Bone marrow (tissue), 2 donors: ENCODE measurements around the gene UNC13D.
"Not testable (repeated sequence)": the region's sequence is repeated elsewhere in the genome, so short reads cannot be mapped to it uniquely, and the experiment has no call there.

Experiments used
- DNase-seq, 2 donors: peaks; one replicate each; lab custom pipeline; 2025; lab: John Stamatoyannopoulos, UW

UNC13D gene

GRCh38 chr17:75820094-75821080 lies 23.8 kb downstream of the UNC13D start:
- DNase-seq = no peak

DNA sequence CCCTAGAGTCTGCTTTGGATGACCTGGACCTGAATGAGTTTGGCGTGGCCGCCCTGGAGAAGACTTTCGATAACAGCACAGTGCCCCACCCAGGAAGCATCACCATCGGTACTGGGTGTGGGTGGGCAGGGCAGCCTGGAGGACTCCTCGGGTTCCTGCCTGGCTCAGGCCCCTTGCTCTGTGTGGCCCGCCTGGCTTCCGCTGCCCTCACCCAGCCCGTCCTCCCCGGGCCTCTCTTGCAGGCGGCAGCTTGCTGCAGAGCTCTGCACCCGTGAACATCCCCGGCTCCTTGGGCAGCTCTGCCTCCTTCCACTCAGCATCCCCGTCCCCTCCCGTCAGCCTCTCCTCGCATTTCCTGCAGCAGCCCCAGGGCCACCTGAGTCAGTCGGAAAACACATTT lies 24.5 kb downstream of the UNC13D start:
- DNase-seq = no peak

GRCh38 chr17:75819116-75819515 lies 25.1 kb downstream of the UNC13D start:
- DNase-seq = no peak

DNA sequence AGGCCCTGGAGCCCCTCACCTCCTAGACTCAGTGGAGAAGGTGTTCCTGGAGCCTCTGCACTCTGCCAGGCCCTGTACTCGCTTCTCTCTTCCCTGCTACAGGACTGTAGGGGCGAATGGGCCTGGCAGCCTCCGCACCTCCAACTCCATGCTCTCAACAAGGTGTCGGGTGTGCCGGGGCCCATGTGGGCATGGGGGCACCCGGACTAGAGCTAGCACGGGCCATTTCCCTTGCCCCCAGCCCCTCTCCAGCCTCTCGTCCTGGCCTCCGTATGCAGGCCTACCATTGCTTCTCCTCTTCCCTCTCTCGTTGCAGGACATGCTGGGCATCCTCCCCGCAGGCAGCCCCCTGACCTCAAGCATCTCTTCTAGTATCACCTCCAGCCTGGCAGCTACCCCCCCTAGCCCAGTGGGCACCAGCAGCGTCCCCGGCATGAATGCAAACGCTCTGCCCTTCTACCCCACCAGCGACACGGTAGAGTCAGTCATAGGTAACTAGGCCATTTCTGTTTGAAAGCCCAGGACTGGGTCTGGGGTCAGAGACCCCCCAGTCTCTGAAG lies 25.8 kb downstream of the UNC13D start:
- DNase-seq = no peak

GRCh38 chr17:75817571-75817970 lies 26.6 kb downstream of the UNC13D start:
- no peak for DNase-seq

GRCh38 chr17:75816693-75817092 lies 27.5 kb downstream of the UNC13D start:
- no peak for DNase-seq

DNA sequence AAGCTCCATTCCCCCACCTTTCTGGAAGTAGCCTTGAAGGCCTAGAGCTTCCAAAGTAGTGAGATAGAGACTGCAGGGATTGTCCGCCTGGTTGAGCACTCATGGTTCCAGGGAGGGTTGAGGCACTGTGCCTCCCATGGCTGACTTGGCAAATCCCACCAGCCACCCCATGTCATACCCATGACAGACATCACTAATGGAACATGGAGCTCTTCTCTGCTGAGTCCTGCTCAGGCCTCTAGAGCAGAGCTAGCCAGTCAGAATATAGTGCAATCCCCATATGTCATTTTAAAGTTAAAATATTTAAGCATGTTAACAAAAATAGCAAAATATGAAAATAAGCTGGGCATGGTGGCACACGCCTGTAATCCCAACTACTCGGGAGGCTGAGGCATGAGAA lies 28.8 kb downstream of the UNC13D start:
- no peak for DNase-seq

- no peak for DNase-seq
These were observed 29.3 kb downstream of the UNC13D start for GRCh38 chr17:75814900-75815373.

- DNase-seq = no peak
These were observed 30.2 kb downstream of the UNC13D start for GRCh38 chr17:75814021-75814395.

DNA sequence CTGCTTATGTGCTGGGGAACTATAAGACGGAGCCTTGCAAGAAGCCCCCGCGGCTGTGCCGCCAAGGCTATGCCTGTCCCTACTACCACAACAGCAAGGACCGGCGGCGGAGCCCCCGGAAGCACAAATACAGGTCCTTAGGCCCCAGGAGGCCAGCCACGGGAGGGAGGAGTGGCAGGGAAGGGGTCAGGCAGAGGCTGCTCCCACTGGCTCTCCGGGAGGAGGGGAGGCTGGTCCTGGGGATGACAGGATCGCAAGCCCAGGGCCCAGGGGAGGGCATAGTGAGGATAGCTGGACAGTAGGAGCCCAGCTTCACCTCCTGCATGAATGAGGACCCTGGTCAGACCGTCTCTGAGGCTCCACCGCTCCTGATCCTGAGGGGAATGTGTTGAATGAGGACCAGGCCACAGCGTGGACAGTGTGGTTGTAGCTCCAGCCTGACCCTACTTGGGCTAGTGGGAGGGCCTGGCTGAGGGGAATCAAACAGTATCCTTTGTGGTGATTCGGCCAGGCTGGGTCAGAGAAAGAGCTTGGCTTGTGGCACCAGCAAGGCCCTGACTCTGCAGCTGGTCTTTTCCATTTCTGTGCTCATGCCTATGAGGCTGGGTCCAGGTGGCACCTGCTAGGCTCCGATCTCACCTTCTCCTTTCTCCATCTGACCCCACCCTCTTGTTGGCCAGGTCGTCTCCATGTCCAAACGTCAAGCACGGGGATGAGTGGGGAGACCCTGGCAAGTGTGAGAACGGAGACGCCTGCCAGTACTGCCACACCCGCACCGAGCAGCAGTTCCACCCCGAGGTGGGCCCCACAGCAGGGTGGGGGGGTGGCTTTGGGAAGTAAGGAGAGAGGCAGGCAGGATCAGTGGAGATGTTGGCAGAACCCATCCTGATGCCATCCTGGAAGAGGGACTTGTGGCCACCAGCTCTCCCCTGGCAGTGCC lies 30.9 kb downstream of the UNC13D start:
- no peak for DNase-seq

DNA sequence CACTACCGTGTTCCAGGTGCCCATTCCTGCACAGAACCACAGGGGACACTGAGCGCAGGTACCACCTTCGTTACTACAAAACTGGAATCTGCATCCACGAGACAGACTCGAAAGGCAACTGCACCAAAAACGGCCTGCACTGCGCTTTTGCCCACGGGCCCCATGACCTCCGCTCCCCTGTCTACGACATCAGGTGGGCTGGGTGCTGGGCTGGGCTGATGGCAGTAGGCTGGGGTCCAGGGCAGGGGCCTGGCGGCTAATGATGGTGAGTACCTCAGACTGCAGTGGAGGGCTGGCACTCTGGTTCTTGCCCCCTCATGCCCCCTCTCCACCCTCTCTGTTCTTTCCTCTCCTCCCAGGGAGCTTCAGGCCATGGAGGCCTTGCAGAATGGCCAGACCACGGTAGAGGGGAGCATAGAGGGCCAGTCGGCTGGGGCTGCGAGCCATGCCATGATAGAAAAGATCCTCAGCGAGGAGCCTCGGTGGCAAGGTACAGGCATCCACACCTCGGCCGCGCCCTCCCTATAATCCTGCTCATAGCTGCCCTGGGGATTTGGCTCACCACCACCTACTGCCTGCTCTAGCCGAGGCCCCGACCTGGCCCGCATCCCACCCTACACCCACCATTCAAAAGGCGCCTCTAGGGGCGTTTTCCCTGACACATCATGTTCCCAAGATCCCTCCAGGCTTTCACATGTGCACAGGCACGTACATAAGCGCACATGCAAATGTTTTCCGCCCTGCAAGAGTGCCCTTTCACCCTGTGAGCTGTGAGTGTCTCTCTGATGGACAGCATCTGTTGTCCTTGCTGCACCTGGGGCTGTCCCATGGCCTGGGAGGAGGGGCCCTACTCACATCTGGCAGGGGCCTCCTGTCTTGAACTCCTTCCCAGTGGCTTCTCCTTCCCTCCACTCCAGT lies 31.8 kb downstream of the UNC13D start:
- DNase-seq = no peak

GRCh38 chr17:75811174-75811573 lies 33.0 kb downstream of the UNC13D start:
- DNase-seq = no peak

DNA sequence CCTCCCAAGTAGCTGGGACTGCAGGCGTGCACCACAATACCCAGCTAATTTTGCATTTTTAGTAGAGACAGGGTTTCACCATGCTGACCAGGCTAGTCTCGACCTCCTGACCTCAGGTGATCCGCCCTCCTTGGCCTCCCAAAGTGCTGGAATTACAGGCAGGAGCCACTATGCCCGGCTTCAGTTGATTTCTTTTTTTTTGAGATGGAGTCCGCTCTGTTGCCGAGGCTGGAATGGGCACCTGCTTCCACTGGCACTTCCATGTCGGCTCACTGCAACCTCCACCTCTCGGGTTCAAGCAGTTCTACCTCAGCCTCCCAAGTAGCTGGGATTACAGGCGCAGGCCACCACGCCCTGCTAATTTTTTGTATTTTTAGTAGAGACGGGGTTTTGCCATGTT lies 33.4 kb downstream of the UNC13D start:
- not testable (repeated sequence) for DNase-seq

- DNase-seq = no peak
These were observed 34.0 kb downstream of the UNC13D start for GRCh38 chr17:75810216-75810615.

DNA sequence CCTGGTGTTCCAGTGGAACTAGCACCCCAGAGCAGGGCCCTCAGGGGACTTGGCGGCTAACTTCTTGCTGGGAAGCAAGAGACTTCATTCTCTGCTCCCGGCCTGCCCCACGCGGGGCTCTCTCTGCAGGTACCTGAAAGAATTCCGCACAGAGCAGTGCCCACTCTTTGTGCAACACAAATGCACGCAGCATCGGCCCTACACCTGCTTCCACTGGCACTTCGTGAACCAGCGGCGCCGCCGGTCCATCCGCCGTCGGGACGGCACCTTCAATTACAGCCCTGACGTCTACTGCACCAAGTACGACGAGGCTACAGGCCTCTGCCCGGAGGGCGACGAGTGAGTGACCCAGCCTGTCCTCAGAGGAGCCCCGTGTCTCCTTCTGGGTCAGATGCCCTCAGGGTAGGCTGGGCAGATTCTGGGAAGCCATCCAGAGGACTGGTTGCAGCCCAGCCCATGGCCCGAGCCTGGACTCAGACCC lies 34.5 kb downstream of the UNC13D start:
- no peak for DNase-seq

GRCh38 chr17:75808905-75809621 lies 35.1 kb downstream of the UNC13D start:
- no peak for DNase-seq

DNA sequence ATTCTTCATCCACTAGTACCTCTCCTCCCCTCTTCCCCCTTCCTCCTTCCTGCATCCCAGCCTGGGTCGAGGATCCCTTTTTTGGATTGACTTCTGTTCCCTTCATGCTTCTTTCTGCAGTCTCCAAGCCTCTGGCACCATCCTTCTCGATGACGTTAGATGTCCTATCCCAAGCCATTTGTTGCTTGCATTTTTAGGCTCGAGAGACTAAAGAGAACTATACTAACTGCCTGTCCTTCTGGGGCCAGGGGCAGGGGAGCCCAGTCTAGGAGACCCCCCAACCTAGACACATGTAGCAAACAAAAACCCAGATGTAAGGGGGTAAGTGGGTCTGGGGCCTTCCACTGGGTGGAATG lies 35.7 kb downstream of the UNC13D start:
- no peak for DNase-seq

DNA sequence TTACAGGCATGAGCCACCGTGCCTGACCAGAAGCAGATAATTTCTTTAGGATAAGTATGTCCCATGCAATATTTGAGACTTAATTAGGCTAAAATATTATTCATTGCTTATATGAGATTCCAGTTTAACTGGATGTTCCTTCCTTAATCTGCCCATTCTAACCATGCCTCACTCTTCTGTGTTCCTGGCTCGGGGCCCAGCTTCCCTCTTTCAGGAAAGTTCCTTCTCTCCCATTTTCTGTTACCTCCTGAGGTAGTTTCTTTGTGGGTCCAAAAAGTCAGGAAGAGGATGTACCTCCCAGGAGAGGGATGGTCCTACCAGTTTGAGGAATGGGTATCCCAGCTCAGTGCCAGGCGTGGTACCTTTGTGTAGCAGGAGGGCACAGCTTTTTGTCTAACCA lies 36.3 kb downstream of the UNC13D start:
- no peak for DNase-seq

DNA sequence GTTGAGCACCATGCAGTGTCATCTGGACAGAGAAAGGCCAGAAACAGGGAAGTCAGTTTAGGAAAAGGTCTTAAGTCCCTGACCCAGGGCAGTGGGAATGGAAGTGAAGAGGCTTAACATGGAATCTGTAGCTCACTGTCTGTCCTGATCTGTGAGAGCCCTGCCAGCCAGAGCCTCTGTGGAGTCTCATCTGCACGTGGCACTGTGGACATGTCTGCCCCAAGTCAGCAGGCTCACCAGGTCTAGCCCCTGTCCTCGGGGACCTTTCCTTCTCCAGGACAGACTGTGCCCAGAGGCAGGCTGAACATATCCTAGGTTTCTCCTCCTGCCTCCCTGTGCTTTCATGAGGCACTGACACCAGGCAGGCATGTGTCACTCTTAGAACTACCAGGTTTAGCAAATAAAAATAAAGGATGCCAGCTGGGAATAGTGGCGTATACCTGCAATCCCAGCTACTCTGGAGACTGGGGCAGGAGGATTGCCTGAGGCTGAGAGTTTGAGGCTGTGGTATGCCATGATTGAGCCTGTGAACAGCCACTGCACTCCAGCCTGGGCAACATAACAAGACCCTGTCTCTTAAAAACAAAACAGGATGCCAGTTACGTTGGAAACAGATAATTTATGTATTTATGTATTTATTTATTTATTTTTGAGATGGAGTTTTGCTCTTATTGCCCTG lies 37.2 kb downstream of the UNC13D start:
- DNase-seq = no peak

GRCh38 chr17:75803883-75804282 lies 40.3 kb downstream of the UNC13D start:
- DNase-seq = no peak
